Stimulated activated memory B cell treated with anti-CD40 and anti-IgM and Interleukin-4, amounts not matched to agents 10 μg/mL and 1 μg/mL and 100 μg/mL, for 72 hours (primary cell): ENCODE measurements around the gene ALG9.

Source experiments
- ATAC-seq: fragments of 150-1000 bp; cut with Tn5 transposase; 2 replicates; pipeline ENCODE4 v1.10.0; 2021
- H3K27ac Mint-ChIP-seq: one replicate; pipeline ENCODE4 v1.8.0; 2022; ENCODE audit warnings: mild to moderate bottlenecking, mixed read lengths
- H3K27me3 Mint-ChIP-seq: one replicate; pipeline ENCODE4 v1.8.0; 2022; ENCODE audit warnings: mixed read lengths
- H3K36me3 Mint-ChIP-seq: one replicate; pipeline ENCODE4 v1.8.0; 2022; ENCODE audit warnings: mixed read lengths
- H3K4me1 Mint-ChIP-seq: one replicate; pipeline ENCODE4 v1.8.0; 2022; ENCODE audit warnings: mixed read lengths
- H3K4me3 Mint-ChIP-seq: one replicate; pipeline ENCODE4 v1.8.0; 2022; ENCODE audit warnings: mild to moderate bottlenecking, moderate library complexity, mixed read lengths
- H3K9me3 Mint-ChIP-seq: one replicate; pipeline ENCODE4 v1.8.0; 2022; ENCODE audit warnings: mixed read lengths

Gene ALG9

GRCh38 chr11:111761036-111761435 lies 110.3 kb downstream of the ALG9 start:
- Mint-ChIP-seq H3K9me3 (no peaks in the 10 kb centered on the region), H3K27ac (no peak overlapping the region), H3K4me1 (peaks cover 25% of the 10 kb centered on the region), H3K36me3 (peaks cover 60% of the 10 kb centered on the region), H3K4me3 (no peak overlapping the region), H3K27me3 (no peaks in the 10 kb centered on the region)
- ATAC-seq = no peak

- Mint-ChIP-seq H3K27ac (no peak overlapping the region), H3K9me3 (no peaks in the 10 kb centered on the region), H3K4me3 (no peak overlapping the region), H3K36me3 (peaks cover 60% of the 10 kb centered on the region), H3K27me3 (no peaks in the 10 kb centered on the region), H3K4me1 (peaks cover 18% of the 10 kb centered on the region)
- ATAC-seq = no peak
Observed at GRCh38 chr11:111759778-111760407, 111.5 kb downstream of the ALG9 start.

DNA sequence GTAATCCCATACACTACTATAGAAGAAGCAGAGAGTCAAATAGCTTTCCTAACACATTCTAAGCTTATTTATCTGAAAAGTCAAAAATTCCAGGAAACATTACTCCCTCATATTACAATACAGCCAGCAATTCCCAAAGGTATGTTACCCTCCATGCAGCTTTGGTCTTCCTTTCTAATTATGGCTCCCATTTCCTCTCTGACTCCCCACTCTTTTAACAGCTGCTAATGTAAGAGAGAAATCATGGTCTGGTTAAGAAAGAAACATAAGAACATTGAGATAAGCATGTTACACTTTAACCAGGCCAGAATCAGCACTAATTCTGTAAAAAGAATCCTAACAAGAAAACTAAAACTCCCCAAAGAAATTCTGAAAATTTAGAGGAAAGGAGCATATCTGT lies 112.0 kb downstream of the ALG9 start:
- Mint-ChIP-seq H3K4me1 (peaks cover 13% of the 10 kb centered on the region), H3K4me3 (no peak overlapping the region), H3K27ac (no peak overlapping the region), H3K27me3 (no peaks in the 10 kb centered on the region), H3K9me3 (no peaks in the 10 kb centered on the region), H3K36me3 (peaks cover 60% of the 10 kb centered on the region)
- ATAC-seq = no peak

DNA sequence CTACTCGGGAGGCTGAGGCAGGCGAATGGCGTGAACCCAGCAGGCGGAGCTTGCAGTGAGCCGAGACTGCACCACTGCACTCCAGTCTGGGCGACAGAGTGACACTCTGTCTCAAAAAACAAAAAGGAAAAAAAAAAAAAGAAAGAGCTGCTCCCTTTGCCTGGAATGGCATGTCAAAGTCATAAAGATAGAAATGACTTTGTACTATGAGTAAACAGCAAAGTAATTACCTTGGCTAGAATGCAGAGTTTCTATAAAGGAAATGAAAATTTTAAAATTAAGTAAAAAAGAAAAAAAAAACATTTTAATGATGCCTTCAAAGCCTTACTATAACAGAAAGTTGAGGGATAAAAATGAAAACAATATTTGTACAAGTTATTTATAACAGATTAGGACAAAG lies 115.3 kb downstream of the ALG9 start:
- no peak overlapping the region for H3K4me3 Mint-ChIP-seq
- H3K4me1 Mint-ChIP-seq = no peaks in the 10 kb centered on the region
- H3K36me3 Mint-ChIP-seq = peaks cover 61% of the 10 kb centered on the region
- no peak for ATAC-seq
- no peaks in the 10 kb centered on the region for H3K9me3 Mint-ChIP-seq
- no peaks in the 10 kb centered on the region for H3K27me3 Mint-ChIP-seq
- H3K27ac Mint-ChIP-seq = no peak overlapping the region

- H3K9me3 Mint-ChIP-seq = peaks cover 3% of the 10 kb centered on the region
- no peak overlapping the region for H3K27ac Mint-ChIP-seq
- H3K4me3 Mint-ChIP-seq = no peak overlapping the region
- no peaks in the 10 kb centered on the region for H3K27me3 Mint-ChIP-seq
- peaks cover 78% of the 10 kb centered on the region for H3K36me3 Mint-ChIP-seq
- no peaks in the 10 kb centered on the region for H3K4me1 Mint-ChIP-seq
- ATAC-seq = no peak
Observed at GRCh38 chr11:111749646-111750045, 121.7 kb downstream of the ALG9 start.

DNA sequence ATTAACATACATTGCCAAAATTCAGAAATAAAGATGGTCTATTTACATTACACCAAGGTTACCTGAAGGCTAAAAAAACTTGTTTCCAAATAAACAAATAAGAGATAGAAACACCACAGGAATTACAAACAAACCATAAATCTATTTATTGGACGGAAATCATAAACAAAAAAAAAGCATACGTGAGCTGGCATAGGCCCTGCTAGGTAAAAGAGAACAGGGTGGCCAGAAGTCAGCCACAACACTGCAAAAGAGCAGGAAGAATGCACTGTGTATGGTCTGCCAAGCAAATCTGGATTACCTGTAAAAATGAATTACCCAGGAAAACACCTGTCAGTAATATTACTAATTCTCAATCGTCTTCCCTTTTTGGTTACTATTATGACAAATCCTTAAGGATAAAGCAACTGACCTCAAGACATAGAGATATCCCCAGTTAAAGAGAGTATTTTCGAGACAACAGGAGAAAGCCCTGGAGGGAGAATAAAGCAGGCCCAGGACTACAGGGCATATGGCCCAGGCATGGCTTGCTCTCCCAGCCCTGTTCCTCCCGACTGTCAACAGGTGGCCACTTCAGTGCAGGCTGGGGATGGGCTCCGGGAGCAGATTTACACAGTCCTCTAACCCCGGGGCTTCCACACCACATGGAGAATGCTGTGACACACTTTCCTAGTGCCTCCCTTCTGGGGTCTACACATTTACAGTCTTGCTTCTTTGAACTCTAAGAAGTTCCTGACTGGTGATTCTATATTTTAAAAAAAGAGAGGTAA lies 123.2 kb downstream of the ALG9 start:
- Mint-ChIP-seq H3K4me3 (no peak overlapping the region), H3K27me3 (no peaks in the 10 kb centered on the region)
- ATAC-seq = no peak

DNA sequence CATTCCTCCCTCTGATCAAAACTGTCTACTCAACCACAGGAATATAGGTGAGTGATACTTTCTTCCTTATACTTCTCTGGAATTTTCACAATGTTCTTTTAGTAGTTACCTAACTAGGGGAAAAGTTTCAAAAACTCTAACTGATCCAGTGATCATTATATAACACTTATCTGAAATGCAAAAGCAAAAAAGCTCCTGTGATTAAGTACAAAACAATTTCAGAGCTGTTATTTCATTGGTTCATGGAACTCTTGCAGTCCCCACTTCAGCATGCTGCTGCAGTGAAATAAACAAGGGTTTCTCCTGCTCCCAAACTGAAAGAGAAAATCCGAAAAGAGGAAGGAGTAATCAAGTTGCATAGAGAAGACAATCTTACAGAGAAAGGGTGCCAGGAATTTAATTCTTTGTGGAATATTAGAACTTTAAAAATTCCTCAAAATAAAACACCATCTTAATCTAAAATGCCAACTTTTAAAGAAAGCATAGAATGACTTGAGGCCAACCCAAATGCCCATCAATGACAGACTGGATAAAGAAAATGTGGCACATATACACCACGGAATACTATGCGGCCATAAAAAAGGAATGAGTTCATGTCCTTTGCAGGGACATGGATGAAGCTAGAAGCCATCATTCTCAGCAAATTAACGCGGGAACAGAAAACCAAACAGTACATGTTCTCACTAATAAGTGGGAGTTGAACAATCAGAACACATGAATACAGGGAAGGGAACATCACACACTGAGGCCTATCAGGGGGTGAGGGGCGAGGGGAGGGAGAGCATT lies 125.5 kb downstream of the ALG9 start:
- Mint-ChIP-seq H3K9me3 (peaks cover 3% of the 10 kb centered on the region), H3K27ac (no peak overlapping the region), H3K4me3 (no peak overlapping the region), H3K4me1 (no peaks in the 10 kb centered on the region), H3K36me3 (peaks cover 74% of the 10 kb centered on the region), H3K27me3 (no peaks in the 10 kb centered on the region)
- no peak for ATAC-seq

More for the DNA sequence above, 123.2 kb downstream of the ALG9 start:
- Mint-ChIP-seq H3K4me1 (no peaks in the 10 kb centered on the region), H3K36me3 (peaks cover 77% of the 10 kb centered on the region), H3K9me3 (peaks cover 3% of the 10 kb centered on the region), H3K27ac (no peak overlapping the region)

DNA sequence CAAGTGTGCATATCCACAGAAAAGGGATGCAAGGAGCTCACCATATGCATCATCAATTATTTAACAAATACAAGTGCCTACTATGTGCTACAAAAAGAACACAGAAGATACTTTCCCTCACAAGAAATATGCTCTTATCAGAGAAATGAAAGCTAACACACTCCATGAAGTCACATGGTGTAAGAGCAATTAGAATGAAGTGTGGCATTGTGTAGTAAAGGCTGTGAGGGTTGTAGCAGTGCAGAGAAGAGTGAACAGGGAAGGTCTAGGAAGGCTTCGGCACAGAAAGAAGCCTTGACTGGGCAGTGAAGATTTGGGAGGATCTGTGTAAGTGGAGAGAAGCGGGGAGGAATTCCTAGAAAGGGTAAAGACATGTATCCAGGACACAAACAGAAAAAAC lies 127.7 kb downstream of the ALG9 start:
- Mint-ChIP-seq H3K4me3 (no peak overlapping the region), H3K9me3 (peaks cover 3% of the 10 kb centered on the region), H3K27me3 (no peaks in the 10 kb centered on the region), H3K36me3 (peaks cover 75% of the 10 kb centered on the region), H3K4me1 (no peaks in the 10 kb centered on the region), H3K27ac (no peak overlapping the region)
- no peak for ATAC-seq

DNA sequence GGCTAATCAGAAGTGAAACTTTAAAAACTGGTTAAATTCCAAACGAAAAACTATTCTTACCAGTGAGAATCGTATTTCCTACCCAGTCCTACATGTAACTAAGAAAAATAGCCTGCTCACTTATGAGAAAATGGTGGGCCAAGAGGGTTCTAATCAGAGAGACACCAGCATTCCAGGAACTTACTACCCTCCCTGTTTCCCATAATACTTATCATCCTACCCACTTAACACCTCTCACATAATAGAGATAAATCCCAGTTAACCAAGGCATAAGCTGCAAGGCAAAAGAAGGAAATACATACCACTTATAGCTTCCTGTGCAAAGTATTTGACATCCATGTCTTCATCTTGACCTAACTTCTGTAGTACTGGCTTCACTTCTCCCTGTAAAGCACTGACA lies 129.6 kb downstream of the ALG9 start:
- no peaks in the 10 kb centered on the region for H3K27me3 Mint-ChIP-seq
- no peak overlapping the region for H3K27ac Mint-ChIP-seq
- H3K36me3 Mint-ChIP-seq = peaks cover 70% of the 10 kb centered on the region
- no peaks in the 10 kb centered on the region for H3K4me1 Mint-ChIP-seq
- no peak for ATAC-seq
- H3K9me3 Mint-ChIP-seq = peaks cover 3% of the 10 kb centered on the region
- no peak overlapping the region for H3K4me3 Mint-ChIP-seq

DNA sequence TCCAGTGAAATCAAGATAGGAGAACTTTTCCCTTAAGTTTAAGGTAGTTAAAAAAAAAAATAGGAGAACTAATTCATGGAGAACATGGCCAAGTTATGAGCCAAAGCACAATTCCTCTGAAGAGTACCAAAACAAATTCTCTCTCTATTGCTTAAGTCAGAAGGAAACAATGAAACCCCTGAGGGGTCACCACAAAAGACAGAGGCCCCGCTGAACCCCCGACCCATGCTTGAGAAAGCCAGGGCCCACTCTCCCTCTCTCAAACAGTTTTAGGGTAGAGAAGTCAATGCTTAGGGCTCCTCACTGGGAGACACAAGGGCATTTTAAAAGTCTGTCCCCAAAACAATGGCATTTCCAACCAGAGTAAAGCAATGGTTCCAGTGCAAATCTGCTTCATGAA lies 132.1 kb downstream of the ALG9 start:
- H3K27ac Mint-ChIP-seq = no peak overlapping the region
- H3K4me1 Mint-ChIP-seq = no peaks in the 10 kb centered on the region
- ATAC-seq = no peak
- H3K4me3 Mint-ChIP-seq = no peak overlapping the region
- H3K27me3 Mint-ChIP-seq = no peaks in the 10 kb centered on the region
- no peaks in the 10 kb centered on the region for H3K9me3 Mint-ChIP-seq
- peaks cover 46% of the 10 kb centered on the region for H3K36me3 Mint-ChIP-seq

DNA sequence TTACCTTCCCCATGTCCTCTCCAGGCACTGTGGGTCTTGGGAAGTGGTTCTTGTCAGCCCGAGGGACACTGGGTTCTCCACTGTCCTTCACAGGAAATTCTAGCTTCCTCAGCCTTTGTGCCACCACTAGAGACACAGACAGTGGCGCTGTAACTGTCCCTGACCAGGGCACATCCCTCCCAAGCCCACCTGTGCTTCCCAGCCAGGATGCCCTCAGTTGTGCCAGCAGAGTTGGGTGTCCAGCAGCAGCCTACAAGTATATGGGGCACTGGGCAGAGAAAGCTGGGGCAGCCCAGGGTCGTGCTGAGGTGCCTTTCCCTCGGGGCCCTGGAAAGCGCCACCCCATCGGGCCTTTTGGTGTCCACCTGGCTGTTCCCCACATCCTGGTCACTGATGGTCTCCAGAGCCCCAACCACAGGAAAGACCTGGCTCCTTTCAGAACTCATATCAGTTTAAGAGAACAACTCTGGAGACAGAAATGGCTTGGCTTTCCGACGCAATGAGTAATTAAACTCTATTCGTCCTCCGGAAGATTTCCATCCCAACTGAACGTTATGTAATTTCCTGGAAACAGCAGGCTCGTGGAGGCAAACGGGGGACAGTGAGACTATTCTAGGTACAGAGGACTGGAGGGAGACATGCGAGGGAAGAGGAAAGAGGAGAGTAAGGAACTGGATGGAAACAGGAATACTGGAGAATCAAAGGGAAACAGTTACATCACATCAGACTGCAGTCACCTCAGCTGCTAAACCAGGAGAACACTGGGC lies 133.8 kb downstream of the ALG9 start:
- H3K36me3 Mint-ChIP-seq = peaks cover 40% of the 10 kb centered on the region
- no peak overlapping the region for H3K4me3 Mint-ChIP-seq
- no peak overlapping the region for H3K27ac Mint-ChIP-seq
- H3K4me1 Mint-ChIP-seq = no peaks in the 10 kb centered on the region
- H3K27me3 Mint-ChIP-seq = no peaks in the 10 kb centered on the region
- ATAC-seq = no peak
- no peaks in the 10 kb centered on the region for H3K9me3 Mint-ChIP-seq

DNA sequence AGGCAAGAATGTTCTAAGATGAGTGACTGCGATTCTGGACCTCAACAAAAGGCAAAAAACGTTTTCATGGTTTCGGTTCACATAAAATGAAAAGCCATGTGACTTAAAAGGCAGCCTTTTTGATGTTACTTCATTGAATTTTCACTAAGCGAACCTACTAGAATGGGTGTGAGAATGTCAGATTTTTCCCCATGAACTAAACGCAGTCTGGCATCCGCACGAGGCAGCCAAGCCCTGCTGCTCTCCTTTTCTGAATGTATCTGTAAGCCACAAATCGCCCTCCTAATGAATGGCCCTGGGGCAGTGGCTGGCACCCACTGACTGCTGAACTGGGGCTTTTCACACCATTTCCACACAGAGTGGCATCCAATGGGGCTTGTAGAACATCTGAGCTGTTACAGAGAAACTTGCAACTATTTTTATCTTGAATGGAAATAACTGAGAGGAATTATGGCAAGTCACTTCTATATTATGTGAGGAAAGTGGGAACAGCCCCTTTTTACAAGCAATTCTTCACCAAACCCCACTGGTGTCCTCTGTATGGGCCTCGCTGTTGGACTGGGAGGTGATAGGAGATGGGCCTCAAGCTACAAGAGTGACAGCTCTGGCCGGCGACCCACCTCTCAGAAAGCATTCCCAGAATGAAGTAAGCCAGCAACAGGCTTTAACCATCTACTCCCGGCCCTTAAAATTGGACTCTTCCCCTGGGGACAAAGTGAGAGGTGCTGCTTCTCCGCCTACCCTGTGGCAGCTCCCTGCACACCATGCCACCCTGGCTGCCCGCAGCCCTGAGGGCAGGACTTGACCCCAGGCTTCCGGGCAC lies 134.5 kb downstream of the ALG9 start:
- Mint-ChIP-seq H3K4me1 (no peaks in the 10 kb centered on the region), H3K36me3 (peaks cover 38% of the 10 kb centered on the region), H3K9me3 (no peaks in the 10 kb centered on the region), H3K27me3 (no peaks in the 10 kb centered on the region), H3K4me3 (no peak overlapping the region), H3K27ac (no peak overlapping the region)
- ATAC-seq = no peak
